T1000 (cell line): ENCODE measurements around the gene PACSIN1.

Experiments
- DNase-seq: peaks from one replicate; lab custom pipeline; 2025; ENCODE audit warnings: mixed read lengths; lab: John Stamatoyannopoulos, UW

The PACSIN1 gene

GRCh38 chr6:34562350-34562749 lies 96.5 kb downstream of the PACSIN1 start:
- no peak for DNase-seq

- DNase-seq = no peak
Measured at GRCh38 chr6:34562861-34563512, 97.1 kb downstream of the PACSIN1 start.

GRCh38 chr6:34563513-34563870 lies 97.6 kb downstream of the PACSIN1 start:
- no peak for DNase-seq

GRCh38 chr6:34564181-34564580 lies 98.3 kb downstream of the PACSIN1 start:
- no peak for DNase-seq

- no peak for DNase-seq
Measured at GRCh38 chr6:34565722-34566137, 99.9 kb downstream of the PACSIN1 start.

- no peak for DNase-seq
Measured at GRCh38 chr6:34566830-34567546, 101.1 kb downstream of the PACSIN1 start.

GRCh38 chr6:34568341-34569201 lies 102.7 kb downstream of the PACSIN1 start:
- DNase-seq = no peak

- no peak for DNase-seq
Measured at GRCh38 chr6:34569361-34569973, 103.6 kb downstream of the PACSIN1 start.

GRCh38 chr6:34570066-34570833 lies 104.4 kb downstream of the PACSIN1 start:
- no peak for DNase-seq

- DNase-seq = no peak
Measured at GRCh38 chr6:34571388-34571787, 105.5 kb downstream of the PACSIN1 start.

- DNase-seq = no peak
Measured at GRCh38 chr6:34572021-34572420, 106.1 kb downstream of the PACSIN1 start.

GRCh38 chr6:34572585-34572984 lies 106.7 kb downstream of the PACSIN1 start:
- DNase-seq = no peak

- no peak for DNase-seq
Measured at GRCh38 chr6:34573567-34574183, 107.8 kb downstream of the PACSIN1 start.

GRCh38 chr6:34574647-34575293 lies 108.9 kb downstream of the PACSIN1 start:
- DNase-seq = no peak

- no peak for DNase-seq
Measured at GRCh38 chr6:34575326-34575725, 109.5 kb downstream of the PACSIN1 start.

- no peak for DNase-seq
Measured at GRCh38 chr6:34576286-34576955, 110.5 kb downstream of the PACSIN1 start.

- DNase-seq = no peak
Measured at GRCh38 chr6:34578445-34579262, 112.8 kb downstream of the PACSIN1 start.

- DNase-seq = no peak
Measured at GRCh38 chr6:34580707-34581560, 115.1 kb downstream of the PACSIN1 start.
